ENCODE results near the gene CHD2. TPM values are rescaled to one million over a fixed set of nuclear protein-coding genes. Genes with fewer than 3 reads are reported as not detected.

The CHD2 gene
- total RNA-seq, 1 donor from 2014 or later = 105 TPM

- Histone ChIP-seq H3K36me3 (ENCODE audit: insufficient read depth, low read length) (peaks cover 80% of the 10 kb centered on the region), H3K27me3 (ENCODE audit: insufficient read depth, low read length) (no peaks in the 10 kb centered on the region), H3K79me2 (ENCODE audit: insufficient read depth, low read length) (peaks cover 82% of the 10 kb centered on the region), H3K4me2 (ENCODE audit: low read length) (no peak overlapping the region), H3K9me3 (ENCODE audit: insufficient read depth, low read depth, low read length) (no peaks in the 10 kb centered on the region), H3K4me3 (ENCODE audit: insufficient read depth, low read depth, low read length) (no peak overlapping the region), H4K20me1 (ENCODE audit: insufficient read depth, low read length) (peaks cover 60% of the 10 kb centered on the region), H2AFZ (ENCODE audit: low read depth, low read length) (no peak overlapping the region), H3K27ac (ENCODE audit: low read depth, low read length) (no peak overlapping the region), H3K4me1 (ENCODE audit: insufficient read depth, low read length) (no peaks in the 10 kb centered on the region), H3K9ac (ENCODE audit: low read length) (no peak overlapping the region)
- DNase-seq (ENCODE audit: low read depth) (no peak), FAIRE-seq (no peak)
- no peaks in the 10 kb centered on the region for H3K27me3 Mint-ChIP-seq (ENCODE audit: low read depth, unreplicated experiment)
- H3K4me1 Mint-ChIP-seq (ENCODE audit: low read depth, unreplicated experiment) = peaks cover 35% of the 10 kb centered on the region
- no peak overlapping the region for H3K4me3 Mint-ChIP-seq (ENCODE audit: unreplicated experiment)
- no peak overlapping the region for H3K27ac Mint-ChIP-seq (ENCODE audit: unreplicated experiment)
- H3K36me3 Mint-ChIP-seq (ENCODE audit: low read depth, unreplicated experiment) = peaks cover 37% of the 10 kb centered on the region
- TF ChIP-seq CTCF (IDR thresholded peaks at IDR 0.05; ENCODE audit: insufficient read depth, low read depth, low read length) (peak; percentile 17), EZH2 (IDR thresholded peaks at IDR 0.05; ENCODE audit: insufficient read depth, low read length) (no peak)
- no peaks in the 10 kb centered on the region for H3K9me3 Mint-ChIP-seq (ENCODE audit: unreplicated experiment)
These were observed 38.3 kb downstream of the CHD2 start for GRCh38 chr15:92938387-92938786.

DNA sequence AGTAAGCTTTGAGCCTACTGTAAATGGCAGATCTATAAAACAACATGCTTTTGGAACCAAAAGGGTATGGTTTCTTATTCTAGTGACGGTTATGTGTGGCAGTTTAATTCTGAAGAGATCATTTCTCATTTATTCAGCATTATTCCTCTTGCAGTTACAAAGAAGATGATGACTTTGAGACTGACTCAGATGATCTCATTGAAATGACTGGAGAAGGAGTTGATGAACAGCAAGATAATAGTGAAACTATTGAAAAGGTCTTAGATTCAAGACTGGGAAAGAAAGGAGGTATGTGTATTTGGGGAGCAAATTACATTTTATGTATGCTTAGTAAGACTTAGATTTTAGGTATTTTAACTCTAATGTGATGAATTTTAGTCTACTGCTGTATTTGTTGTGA lies 41.5 kb downstream of the CHD2 start:
- Mint-ChIP-seq H3K27ac (ENCODE audit: unreplicated experiment) (no peak overlapping the region), H3K27me3 (ENCODE audit: low read depth, unreplicated experiment) (no peaks in the 10 kb centered on the region), H3K4me3 (ENCODE audit: unreplicated experiment) (peak overlapping the region; percentile 9), H3K9me3 (ENCODE audit: unreplicated experiment) (no peaks in the 10 kb centered on the region), H3K36me3 (ENCODE audit: low read depth, unreplicated experiment) (peaks cover 41% of the 10 kb centered on the region), H3K4me1 (ENCODE audit: low read depth, unreplicated experiment) (peaks cover 39% of the 10 kb centered on the region)
- DNase-seq (ENCODE audit: low read depth) (no peak), FAIRE-seq (no peak)
- peaks cover 47% of the 10 kb centered on the region for H4K20me1 ChIP-seq (ENCODE audit: insufficient read depth, low read length)
- no peak for TF ChIP-seq CTCF (IDR thresholded peaks at IDR 0.05; ENCODE audit: insufficient read depth, low read depth, low read length)
- no peak for TF ChIP-seq EZH2 (IDR thresholded peaks at IDR 0.05; ENCODE audit: insufficient read depth, low read length)
- no peaks in the 10 kb centered on the region for H3K9me3 ChIP-seq (ENCODE audit: insufficient read depth, low read depth, low read length)
- peaks cover 75% of the 10 kb centered on the region for H3K79me2 ChIP-seq (ENCODE audit: insufficient read depth, low read length)
- H3K4me3 ChIP-seq (ENCODE audit: insufficient read depth, low read depth, low read length) = no peak overlapping the region
- H3K27me3 ChIP-seq (ENCODE audit: insufficient read depth, low read length) = no peaks in the 10 kb centered on the region
- H3K27ac ChIP-seq (ENCODE audit: low read depth, low read length) = no peak overlapping the region
- no peak overlapping the region for H3K4me2 ChIP-seq (ENCODE audit: low read length)
- no peak overlapping the region for H3K9ac ChIP-seq (ENCODE audit: low read length)
- H3K36me3 ChIP-seq (ENCODE audit: insufficient read depth, low read length) = peaks cover 81% of the 10 kb centered on the region
- no peak overlapping the region for H2AFZ ChIP-seq (ENCODE audit: low read depth, low read length)
- no peaks in the 10 kb centered on the region for H3K4me1 ChIP-seq (ENCODE audit: insufficient read depth, low read length)

DNA sequence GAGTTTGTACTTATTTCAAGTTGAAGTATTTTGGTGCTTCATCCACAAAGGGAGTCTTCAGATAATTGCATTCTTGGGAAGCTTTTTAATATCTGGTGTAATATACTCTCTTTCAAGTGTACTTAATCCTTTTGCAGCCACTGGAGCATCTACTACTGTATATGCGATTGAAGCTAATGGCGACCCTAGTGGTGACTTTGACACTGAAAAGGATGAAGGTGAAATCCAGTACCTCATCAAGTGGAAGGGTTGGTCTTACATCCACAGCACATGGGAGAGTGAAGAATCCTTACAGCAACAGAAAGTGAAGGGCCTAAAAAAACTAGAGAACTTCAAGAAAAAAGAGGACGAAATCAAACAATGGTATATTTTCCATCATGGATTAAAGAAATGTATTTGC lies 42.6 kb downstream of the CHD2 start:
- FAIRE-seq = no peak
- no peaks in the 10 kb centered on the region for H3K27me3 Mint-ChIP-seq (ENCODE audit: low read depth, unreplicated experiment)
- H3K4me3 Mint-ChIP-seq (ENCODE audit: unreplicated experiment) = no peak overlapping the region
- DNase-seq (ENCODE audit: low read depth) = no peak
- H3K36me3 Mint-ChIP-seq (ENCODE audit: low read depth, unreplicated experiment) = peaks cover 42% of the 10 kb centered on the region
- Histone ChIP-seq H3K9ac (ENCODE audit: low read length) (no peak overlapping the region), H3K27me3 (ENCODE audit: insufficient read depth, low read length) (no peaks in the 10 kb centered on the region), H3K27ac (ENCODE audit: low read depth, low read length) (no peak overlapping the region), H2AFZ (ENCODE audit: low read depth, low read length) (no peak overlapping the region), H3K36me3 (ENCODE audit: insufficient read depth, low read length) (peaks cover 84% of the 10 kb centered on the region), H3K4me2 (ENCODE audit: low read length) (no peak overlapping the region), H3K79me2 (ENCODE audit: insufficient read depth, low read length) (peaks cover 75% of the 10 kb centered on the region), H3K4me3 (ENCODE audit: insufficient read depth, low read depth, low read length) (no peak overlapping the region), H4K20me1 (ENCODE audit: insufficient read depth, low read length) (peaks cover 44% of the 10 kb centered on the region), H3K4me1 (ENCODE audit: insufficient read depth, low read length) (no peaks in the 10 kb centered on the region), H3K9me3 (ENCODE audit: insufficient read depth, low read depth, low read length) (peaks cover 4% of the 10 kb centered on the region)
- TF ChIP-seq EZH2 (IDR thresholded peaks at IDR 0.05; ENCODE audit: insufficient read depth, low read length) = no peak
- TF ChIP-seq CTCF (IDR thresholded peaks at IDR 0.05; ENCODE audit: insufficient read depth, low read depth, low read length) = no peak
- H3K9me3 Mint-ChIP-seq (ENCODE audit: unreplicated experiment) = no peaks in the 10 kb centered on the region
- H3K4me1 Mint-ChIP-seq (ENCODE audit: low read depth, unreplicated experiment) = peaks cover 35% of the 10 kb centered on the region
- H3K27ac Mint-ChIP-seq (ENCODE audit: unreplicated experiment) = no peak overlapping the region

Data from astrocyte (in vitro differentiated cells and primary cell).